Activated CD4-positive, alpha-beta T cell treated with anti-CD3 and anti-CD28 coated beads, Interleukin-2, amount 50 U/mL, for 48 hours (primary cell): ENCODE measurements around the gene NUFIP1.
"Not testable (repeated sequence)": the region's sequence is repeated elsewhere in the genome, so short reads cannot be mapped to it uniquely, and the experiment has no call there.

Source experiments
- DNase-seq, 2 experiments: peaks; one replicate each; pipeline ENCODE4 v3.0.0-alpha.2; 2020

The NUFIP1 gene

GRCh38 chr13:44969551-44970484 lies 19.5 kb downstream of the NUFIP1 start:
- no peak for DNase-seq

GRCh38 chr13:44968434-44968815 lies 20.8 kb downstream of the NUFIP1 start:
- no peak for DNase-seq

DNA sequence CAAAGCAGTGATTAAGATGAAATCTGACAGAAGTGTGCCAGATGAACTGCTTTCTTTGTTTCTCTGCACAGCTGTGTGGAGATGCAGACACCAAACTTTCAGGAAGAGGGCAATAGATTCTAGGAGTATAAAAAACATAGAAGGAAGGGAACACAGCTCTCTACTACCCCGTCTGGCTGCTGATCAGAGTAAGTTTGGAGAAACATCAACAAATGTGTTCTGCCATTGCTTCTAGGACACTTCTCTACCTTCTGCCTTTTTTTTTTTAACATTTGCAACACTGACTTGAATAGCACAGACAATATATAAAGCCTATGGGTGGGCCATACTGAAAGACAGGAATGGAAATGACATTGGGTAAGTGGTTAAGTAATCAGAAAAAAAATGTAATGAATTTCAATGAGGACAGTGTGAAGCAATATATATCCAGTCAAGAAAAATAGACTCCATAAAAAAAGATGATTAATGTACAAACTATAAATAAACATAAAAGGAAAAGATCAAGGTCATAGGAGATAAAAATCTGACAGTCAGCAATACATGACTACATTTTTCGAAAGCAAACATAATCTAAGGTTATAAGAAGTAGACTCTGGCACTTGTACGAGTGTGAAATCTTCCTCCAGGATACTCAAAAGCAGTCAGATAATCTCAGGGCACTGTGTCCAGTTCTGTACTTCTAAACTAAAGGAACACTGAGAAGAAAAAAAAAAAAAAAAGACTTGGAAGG lies 21.4 kb downstream of the NUFIP1 start:
- no peak for DNase-seq

GRCh38 chr13:44961997-44962396 lies 27.3 kb downstream of the NUFIP1 start:
- DNase-seq, result no peak

GRCh38 chr13:44955406-44955805 lies 33.9 kb downstream of the NUFIP1 start:
- DNase-seq, result no peak

DNA sequence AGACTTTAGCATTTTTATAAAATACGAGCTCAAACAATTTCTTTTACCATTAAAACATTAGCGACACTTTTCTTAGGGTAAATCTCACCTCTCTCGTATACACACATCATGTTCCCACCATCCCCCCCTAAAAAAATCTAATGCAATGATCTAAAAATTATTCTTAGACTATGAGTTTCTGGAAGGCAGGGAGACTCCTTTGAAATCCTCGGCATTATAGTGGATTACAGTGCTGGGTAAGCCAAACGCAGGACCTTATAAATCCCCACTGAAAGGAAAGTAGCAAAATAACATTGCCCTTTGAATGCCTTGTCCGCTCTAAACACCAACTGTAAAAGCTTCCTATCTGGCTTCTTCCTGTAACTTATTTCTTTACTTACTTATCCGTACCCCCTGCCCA lies 35.0 kb downstream of the NUFIP1 start:
- DNase-seq, result no peak

DNA sequence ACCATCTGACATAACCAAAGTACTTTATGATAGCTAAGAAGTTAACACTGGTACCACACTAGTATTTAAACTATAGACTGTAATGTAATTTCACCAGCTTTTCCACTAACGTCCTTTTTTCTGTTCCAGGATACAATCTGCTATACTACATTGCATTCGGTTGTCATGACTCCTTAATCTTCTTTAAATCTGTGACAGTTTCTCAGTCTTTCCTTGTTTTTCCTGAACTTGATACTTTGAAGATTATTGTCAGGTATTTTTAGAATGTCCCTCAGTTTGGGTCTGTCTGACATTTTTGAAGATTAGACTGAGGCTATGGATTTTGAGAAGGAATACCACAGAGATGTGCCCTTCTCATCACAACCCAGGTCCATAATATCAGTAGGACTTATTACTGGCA lies 36.6 kb downstream of the NUFIP1 start:
- DNase-seq, result no peak

GRCh38 chr13:44951184-44951583 lies 38.1 kb downstream of the NUFIP1 start:
- no peak for DNase-seq

DNA sequence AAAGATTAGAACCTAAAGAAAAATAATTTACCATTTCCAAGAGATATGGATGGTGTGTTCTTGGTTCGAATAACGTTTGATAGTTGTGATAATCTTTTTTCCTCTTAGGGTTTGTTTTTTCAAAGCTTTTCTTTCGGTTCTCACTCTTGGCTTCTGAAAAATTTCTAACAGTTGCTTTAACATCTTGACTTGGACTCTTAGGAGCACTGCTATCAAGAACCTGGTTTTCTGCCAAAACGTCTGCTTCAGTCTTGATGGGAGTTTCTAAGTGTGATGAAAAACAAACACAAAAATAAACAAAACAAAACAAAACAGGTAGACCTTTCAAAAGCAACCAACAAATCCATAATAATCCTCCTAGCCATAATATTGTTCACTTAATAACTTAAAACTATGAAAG lies 45.9 kb downstream of the NUFIP1 start:
- not testable (repeated sequence) for DNase-seq

GRCh38 chr13:44938854-44939253 lies 50.4 kb downstream of the NUFIP1 start:
- no peak for DNase-seq

DNA sequence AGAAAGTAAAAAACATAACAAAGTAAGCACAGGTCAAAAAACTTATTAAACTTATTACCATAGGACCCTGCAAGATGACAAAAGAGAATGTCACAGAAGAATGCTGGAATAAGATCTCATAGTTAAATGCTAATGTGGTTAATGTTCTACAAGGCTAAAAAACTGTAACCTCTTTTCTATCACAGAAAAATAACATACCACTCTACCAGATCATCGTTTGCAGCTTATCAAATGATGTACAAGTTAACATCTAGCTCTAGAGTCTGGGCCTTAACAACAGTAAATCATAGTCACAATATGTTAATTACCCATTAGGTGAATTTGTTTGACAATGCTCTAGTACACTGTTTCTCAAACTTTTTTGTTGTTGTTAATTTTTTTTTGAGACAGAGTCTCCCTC lies 53.0 kb downstream of the NUFIP1 start:
- no peak for DNase-seq

- DNase-seq, result no peak
Observed at GRCh38 chr13:44934724-44935123, 54.5 kb downstream of the NUFIP1 start.

- no peak for DNase-seq
Observed at GRCh38 chr13:44932850-44933251, 56.4 kb downstream of the NUFIP1 start.

DNA sequence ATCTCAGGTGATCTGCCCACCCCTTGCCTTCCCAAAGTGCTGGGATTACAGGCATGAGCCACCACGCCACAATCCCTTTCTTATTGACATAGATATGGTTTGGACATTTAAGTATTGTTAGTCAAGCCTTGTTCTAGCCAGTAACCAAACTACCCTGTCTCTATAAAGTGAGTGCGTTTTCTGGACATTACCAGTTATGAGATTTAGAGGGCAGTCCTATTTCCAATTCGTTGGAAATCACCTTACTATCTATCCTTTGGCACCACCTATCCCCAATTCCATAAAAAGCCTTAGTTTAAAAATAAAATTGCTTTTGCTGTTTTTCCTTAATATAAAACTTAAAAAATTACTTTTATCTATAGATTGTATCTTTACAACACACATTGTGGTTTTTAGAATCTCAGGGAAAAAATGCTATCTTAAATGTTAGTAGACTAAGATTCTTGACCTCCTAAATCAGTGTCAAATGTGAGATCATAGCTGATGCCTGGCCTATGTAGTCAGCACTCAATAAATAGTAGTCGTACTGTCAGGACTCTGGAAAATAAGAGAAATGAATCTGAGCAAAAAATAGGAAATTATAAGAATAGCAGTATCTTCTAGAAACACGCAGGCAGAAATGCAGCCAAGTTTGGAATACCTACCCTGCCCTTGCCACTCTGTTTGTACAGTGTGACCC lies 57.0 kb downstream of the NUFIP1 start:
- no peak for DNase-seq

- DNase-seq, result no peak
Observed at GRCh38 chr13:44930963-44931623, 58.2 kb downstream of the NUFIP1 start.

DNA sequence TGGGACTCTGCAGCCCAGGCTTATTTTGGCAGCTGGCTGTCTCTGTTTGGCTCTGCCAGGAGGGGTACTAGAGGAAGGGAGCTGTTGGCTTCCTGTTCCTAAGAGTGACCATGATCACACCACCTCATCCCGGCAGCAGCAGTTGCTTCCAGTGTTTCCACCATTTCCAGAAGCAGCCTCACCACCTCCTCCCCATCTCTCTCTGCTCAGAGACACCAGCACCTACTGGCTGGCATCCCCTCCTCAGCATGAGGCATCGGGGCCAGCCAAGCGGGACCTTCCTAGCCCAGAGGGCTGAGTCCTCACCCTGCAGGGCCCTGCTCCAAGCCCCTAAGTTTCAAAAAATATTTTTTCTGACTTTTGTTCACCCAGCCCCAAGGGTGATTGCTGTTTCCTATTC lies 59.0 kb downstream of the NUFIP1 start:
- no peak for DNase-seq

GRCh38 chr13:44929692-44930091 lies 59.6 kb downstream of the NUFIP1 start:
- DNase-seq, result no peak

DNA sequence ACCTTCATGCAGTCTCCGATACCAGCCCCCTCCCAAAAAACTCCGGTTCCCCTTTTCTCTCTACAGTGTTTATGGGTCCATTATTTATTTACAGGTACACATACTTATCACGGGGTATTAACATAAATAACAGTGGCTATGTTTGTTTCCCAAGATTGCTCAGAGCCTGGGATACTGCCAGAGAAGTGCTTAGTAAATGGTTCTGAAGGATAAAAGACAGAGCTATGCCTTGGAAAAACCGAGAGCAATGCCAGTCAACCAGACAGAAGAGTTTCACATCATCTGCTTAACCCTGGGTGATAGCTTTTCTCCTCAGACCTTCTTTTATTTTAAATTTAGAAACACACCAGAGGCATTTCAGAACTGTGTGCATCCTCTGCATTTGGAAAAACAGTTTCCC lies 61.3 kb downstream of the NUFIP1 start:
- DNase-seq, result no peak

GRCh38 chr13:44921931-44922758 lies 67.1 kb downstream of the NUFIP1 start:
- DNase-seq, result no peak

GRCh38 chr13:44921246-44921877 lies 67.9 kb downstream of the NUFIP1 start:
- DNase-seq, result no peak

- no peak for DNase-seq
Observed at GRCh38 chr13:44920013-44920412, 69.3 kb downstream of the NUFIP1 start.
